Sigmoid colon (tissue), 4 donors: Measurements from ENCODE around the gene CNMD.

Source experiments
- EP300 ChIP-seq, 4 donors: sonication (generic); formaldehyde crosslinking; IDR thresholded peaks; one replicate each; pipeline ENCODE4 v1.6.1; 2017; ENCODE audit warnings: antibody characterized with exemption in 4 of 4
- POLR2A ChIP-seq, 2 donors: fragments of 450-650 bp; IDR thresholded peaks; one replicate each; pipeline ENCODE4 v1.6.1; 2016; ENCODE audit warnings: antibody characterized with exemption in 2 of 2, mild to moderate bottlenecking in 2 of 2, moderate library complexity in 2 of 2
- POLR2AphosphoS5 ChIP-seq, 4 donors: sonication (generic); formaldehyde crosslinking; IDR thresholded peaks; one replicate each; pipeline ENCODE4 v1.6.1; 2017; ENCODE audit warnings: antibody characterized with exemption in 4 of 4
- TF ChIP-seq, protein P1 (sequence below), 4 experiments: fragments of 450-650 bp in 3 of 4; fragments of 200-600 bp in 1 of 4; IDR thresholded peaks; one replicate each; pipeline ENCODE4 v1.5.1; 2016 to 2019; ENCODE audit warnings: antibody characterized with exemption in 4 of 4, mild to moderate bottlenecking in 3 of 4, moderate library complexity in 2 of 4

DNA sequence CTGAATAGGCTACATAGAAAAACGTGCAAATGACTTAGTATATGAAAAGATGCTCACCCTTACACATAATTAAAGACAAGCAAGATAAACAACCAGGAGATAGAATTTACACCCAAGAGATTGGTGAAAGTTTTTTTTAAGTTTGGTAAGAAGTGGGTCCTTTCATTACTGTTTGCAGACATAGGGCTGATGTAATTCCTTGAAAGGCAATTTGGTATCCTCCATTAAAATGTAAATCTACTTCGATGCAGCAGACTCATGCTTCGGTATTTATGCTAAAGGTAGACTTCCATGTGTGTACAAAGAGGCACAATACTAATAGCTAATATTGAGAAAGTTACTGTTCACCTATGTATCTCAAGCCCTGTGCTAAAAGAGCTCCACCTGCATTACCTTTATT is 33.5 kb downstream of the CNMD start:
- TF ChIP-seq, protein P1, sequence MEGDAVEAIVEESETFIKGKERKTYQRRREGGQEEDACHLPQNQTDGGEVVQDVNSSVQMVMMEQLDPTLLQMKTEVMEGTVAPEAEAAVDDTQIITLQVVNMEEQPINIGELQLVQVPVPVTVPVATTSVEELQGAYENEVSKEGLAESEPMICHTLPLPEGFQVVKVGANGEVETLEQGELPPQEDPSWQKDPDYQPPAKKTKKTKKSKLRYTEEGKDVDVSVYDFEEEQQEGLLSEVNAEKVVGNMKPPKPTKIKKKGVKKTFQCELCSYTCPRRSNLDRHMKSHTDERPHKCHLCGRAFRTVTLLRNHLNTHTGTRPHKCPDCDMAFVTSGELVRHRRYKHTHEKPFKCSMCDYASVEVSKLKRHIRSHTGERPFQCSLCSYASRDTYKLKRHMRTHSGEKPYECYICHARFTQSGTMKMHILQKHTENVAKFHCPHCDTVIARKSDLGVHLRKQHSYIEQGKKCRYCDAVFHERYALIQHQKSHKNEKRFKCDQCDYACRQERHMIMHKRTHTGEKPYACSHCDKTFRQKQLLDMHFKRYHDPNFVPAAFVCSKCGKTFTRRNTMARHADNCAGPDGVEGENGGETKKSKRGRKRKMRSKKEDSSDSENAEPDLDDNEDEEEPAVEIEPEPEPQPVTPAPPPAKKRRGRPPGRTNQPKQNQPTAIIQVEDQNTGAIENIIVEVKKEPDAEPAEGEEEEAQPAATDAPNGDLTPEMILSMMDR (IDR thresholded peaks at IDR 0.05), result no peak
- TF ChIP-seq POLR2A (IDR thresholded peaks at IDR 0.05), result no peak
- TF ChIP-seq EP300 (IDR thresholded peaks at IDR 0.05), result no peak
- TF ChIP-seq POLR2AphosphoS5 (IDR thresholded peaks at IDR 0.05), result no peak
